ENCODE data around the gene PLCH1. TPM values are rescaled to one million over a fixed set of nuclear protein-coding genes. Genes with fewer than 3 reads are reported as not detected.

Gene PLCH1
- total RNA-seq, 1 donor from 2014 or later, result 14.0 TPM

DNA sequence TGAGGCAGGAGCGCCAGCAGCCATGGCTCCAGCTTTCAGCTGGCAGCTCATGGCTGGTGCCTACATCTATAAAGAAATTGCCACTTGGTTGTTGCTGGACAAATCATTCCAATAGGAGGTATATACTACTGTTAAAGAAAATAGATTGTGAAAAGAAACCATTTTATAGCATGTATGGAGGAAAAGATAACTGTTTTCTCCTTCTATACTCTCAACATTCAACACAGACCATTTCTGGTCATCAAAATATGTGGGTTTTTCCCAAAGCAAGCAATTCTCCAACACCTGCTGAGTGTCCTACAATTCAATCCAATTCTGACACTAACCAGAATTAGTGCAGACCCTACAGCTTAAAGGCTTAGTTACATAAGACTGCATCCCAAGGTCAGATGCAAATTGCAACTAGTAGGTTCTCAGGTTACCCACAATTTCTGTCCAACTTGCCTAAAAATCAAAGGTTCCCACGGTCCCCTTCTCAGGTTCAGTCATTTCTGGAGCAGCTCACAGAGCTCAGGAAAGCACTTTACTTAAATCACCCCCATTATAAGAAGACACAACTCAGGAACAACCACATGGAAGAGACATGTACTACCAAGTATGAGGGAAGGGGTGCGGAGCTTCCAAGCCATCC lies 409.0 kb downstream of the PLCH1 start:
- Histone ChIP-seq H3K4me1 (no peaks in the 10 kb centered on the region), H3K4me3 (no peak overlapping the region), H3K9me3 (no peaks in the 10 kb centered on the region), H3K27me3 (ENCODE audit: low read depth) (no peaks in the 10 kb centered on the region), H3K36me3 (no peaks in the 10 kb centered on the region), H3K27ac (no peak overlapping the region)
- intact Hi-C loops (cut with DNase I), result no loop called here
- TF ChIP-seq, protein P1, sequence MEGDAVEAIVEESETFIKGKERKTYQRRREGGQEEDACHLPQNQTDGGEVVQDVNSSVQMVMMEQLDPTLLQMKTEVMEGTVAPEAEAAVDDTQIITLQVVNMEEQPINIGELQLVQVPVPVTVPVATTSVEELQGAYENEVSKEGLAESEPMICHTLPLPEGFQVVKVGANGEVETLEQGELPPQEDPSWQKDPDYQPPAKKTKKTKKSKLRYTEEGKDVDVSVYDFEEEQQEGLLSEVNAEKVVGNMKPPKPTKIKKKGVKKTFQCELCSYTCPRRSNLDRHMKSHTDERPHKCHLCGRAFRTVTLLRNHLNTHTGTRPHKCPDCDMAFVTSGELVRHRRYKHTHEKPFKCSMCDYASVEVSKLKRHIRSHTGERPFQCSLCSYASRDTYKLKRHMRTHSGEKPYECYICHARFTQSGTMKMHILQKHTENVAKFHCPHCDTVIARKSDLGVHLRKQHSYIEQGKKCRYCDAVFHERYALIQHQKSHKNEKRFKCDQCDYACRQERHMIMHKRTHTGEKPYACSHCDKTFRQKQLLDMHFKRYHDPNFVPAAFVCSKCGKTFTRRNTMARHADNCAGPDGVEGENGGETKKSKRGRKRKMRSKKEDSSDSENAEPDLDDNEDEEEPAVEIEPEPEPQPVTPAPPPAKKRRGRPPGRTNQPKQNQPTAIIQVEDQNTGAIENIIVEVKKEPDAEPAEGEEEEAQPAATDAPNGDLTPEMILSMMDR (IDR thresholded peaks at IDR 0.05), result no peak
- DNase-seq, result no peak
- ATAC-seq, result no peak

DNA sequence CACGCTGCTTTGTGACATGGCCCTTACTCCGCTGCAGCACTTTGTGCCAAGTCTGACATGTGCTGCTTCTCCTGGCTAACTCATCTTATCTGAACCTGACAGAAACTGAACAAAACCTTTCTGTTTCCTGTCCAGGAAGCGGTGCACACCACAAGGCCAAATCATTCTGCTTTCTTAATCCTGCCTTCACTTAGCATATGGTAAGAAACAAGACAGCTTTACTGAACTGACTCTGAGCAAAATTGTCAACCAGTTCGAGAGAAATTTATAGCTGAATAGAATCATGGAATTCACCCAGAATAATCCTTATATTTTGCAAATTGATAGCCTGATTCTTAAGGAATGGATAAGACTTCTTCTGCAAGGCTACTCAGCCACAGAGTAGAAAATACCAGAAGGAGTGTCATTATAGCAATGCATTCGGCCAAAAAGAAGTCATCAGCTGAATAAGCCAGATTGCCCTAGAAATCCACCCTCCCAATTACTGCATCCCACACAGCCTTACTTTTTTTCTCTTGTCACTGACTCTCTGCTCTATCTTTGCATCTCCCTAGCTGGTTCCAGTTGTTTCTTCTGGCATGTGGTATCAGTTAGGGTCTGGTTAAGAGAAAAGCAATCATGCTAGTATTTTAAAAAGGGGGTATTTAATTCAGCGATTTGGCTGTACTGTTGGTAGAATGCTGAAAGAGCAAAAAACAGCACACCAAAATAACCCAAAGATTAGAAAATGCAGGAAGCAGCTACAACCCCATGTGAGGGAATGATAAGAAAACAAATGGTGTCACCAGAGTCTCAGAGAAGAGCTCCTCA lies 409.8 kb downstream of the PLCH1 start:
- intact Hi-C loops (cut with DNase I), result no loop called here
- TF ChIP-seq, protein P1 (IDR thresholded peaks at IDR 0.05), result no peak
- Histone ChIP-seq H3K4me1 (no peaks in the 10 kb centered on the region), H3K27me3 (ENCODE audit: low read depth) (no peaks in the 10 kb centered on the region), H3K36me3 (no peaks in the 10 kb centered on the region), H3K27ac (no peak overlapping the region), H3K4me3 (no peak overlapping the region), H3K9me3 (no peaks in the 10 kb centered on the region)
- DNase-seq, result no peak
- peak in 1 of 2 donors; percentile 45 for ATAC-seq

DNA sequence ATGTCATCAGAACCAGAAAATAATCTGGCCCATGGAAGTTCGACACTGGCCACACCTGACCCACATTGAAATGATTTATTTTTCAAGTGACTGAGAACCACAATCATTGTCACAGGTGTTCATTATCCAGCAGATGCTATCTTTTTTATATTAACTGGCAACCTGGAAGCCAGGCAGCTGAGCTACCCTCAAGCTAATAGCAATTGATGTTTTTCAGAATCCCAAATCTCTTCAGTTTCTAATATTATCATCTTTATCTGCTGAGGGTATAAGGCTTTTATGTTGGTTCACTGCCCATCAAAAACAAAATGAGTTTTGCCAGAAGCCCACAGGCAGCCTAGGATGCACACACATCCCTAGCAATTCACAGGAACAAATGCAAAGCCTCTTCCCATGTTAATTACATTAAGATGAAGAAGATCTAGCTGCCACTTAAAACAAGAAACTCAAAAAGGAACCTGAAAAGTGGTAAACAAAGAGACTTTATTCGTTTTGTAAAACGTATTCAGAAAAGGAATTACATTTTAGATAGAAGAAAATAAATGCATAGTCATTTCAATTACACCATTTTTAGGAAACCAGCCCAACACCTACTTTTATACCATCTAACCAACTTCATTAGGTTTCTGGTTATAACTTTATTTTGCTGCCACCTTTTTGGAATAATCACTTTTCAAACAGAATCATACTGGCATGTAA lies 410.5 kb downstream of the PLCH1 start:
- intact Hi-C loops (cut with DNase I), result no loop called here
- Histone ChIP-seq H3K4me3 (no peak overlapping the region), H3K9me3 (no peaks in the 10 kb centered on the region), H3K27ac (no peak overlapping the region), H3K36me3 (no peaks in the 10 kb centered on the region), H3K4me1 (no peaks in the 10 kb centered on the region), H3K27me3 (ENCODE audit: low read depth) (no peaks in the 10 kb centered on the region)
- ATAC-seq, result no peak
- TF ChIP-seq, protein P1 (IDR thresholded peaks at IDR 0.05), result no peak
- no peak for DNase-seq

DNA sequence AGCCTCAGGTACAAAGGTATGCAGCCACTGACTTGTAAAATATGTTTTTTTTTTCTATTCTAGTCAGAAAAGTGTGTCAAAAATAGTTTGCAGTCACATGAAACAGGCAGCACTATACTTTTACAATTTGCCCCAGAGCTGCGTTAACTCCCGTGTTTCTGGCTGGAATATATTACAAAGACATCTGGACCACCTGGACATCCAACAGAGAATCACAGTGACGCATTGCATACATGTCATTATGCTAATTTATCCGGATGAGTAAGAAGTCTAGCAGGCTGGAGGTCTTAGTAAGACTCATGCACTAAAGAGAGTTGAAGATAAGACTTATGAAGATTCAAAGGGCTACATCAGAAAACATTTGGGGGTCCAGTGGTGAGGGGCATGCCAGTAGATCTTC lies 412.2 kb downstream of the PLCH1 start:
- Histone ChIP-seq H3K9me3 (no peaks in the 10 kb centered on the region), H3K36me3 (no peaks in the 10 kb centered on the region), H3K27me3 (ENCODE audit: low read depth) (no peaks in the 10 kb centered on the region), H3K27ac (no peak overlapping the region), H3K4me3 (no peak overlapping the region), H3K4me1 (no peaks in the 10 kb centered on the region)
- intact Hi-C loops (cut with DNase I), result no loop called here
- no peak for ATAC-seq
- TF ChIP-seq, protein P1 (IDR thresholded peaks at IDR 0.05), result no peak
- no peak for DNase-seq

DNA sequence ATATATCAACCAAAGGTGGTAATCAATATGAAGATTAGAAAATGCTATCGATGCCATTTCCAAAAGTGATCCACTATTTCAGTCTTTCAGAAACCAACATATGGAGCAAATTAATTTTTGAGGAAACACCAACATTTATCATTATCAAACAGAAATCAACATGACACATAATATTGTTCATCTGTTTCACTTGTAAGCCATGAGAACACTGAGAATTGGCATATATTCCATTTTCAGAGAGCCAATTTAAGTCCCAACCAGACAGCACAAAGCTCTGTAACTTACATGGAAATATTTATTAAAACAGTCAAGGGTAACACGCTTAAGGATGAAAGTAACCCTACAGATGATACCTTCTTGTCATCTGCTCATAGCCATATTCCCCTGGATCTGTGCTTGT lies 413.8 kb downstream of the PLCH1 start:
- no peaks in the 10 kb centered on the region for H3K27me3 ChIP-seq (ENCODE audit: low read depth)
- ATAC-seq (no peak), DNase-seq (no peak)
- H3K9me3 ChIP-seq, result no peaks in the 10 kb centered on the region
- H3K4me1 ChIP-seq, result no peaks in the 10 kb centered on the region
- intact Hi-C loops (cut with DNase I), result no loop called here
- no peak overlapping the region for H3K4me3 ChIP-seq
- H3K27ac ChIP-seq, result no peak overlapping the region
- no peaks in the 10 kb centered on the region for H3K36me3 ChIP-seq
- TF ChIP-seq, protein P1 (IDR thresholded peaks at IDR 0.05), result no peak

Measured in lower lobe of right lung (tissue), 2 donors.